Measurements from ENCODE around the gene LBHD2.

LBHD2 gene

GRCh38 chr14:103135333-103136260 lies 51.6 kb downstream of the LBHD2 start:
- no peak overlapping the region for H3K4me3 ChIP-seq (ENCODE audit: low read depth, low read length)
- no peak for TF ChIP-seq CTCF (IDR thresholded peaks at IDR 0.05; ENCODE audit: insufficient read depth, low read depth, low read length, missing control alignments)
- no peak for DNase-seq (ENCODE audit: low read depth)

GRCh38 chr14:103136388-103137271 lies 52.6 kb downstream of the LBHD2 start:
- no peak overlapping the region for H3K4me3 ChIP-seq (ENCODE audit: low read depth, low read length)
- no peak for DNase-seq (ENCODE audit: low read depth)
- no peak for TF ChIP-seq CTCF (IDR thresholded peaks at IDR 0.05; ENCODE audit: insufficient read depth, low read depth, low read length, missing control alignments)

GRCh38 chr14:103137689-103138300 lies 53.8 kb downstream of the LBHD2 start:
- no peak for TF ChIP-seq CTCF (IDR thresholded peaks at IDR 0.05; ENCODE audit: insufficient read depth, low read depth, low read length, missing control alignments)
- no peak overlapping the region for H3K4me3 ChIP-seq (ENCODE audit: low read depth, low read length)
- DNase-seq (ENCODE audit: low read depth) = no peak

- no peak overlapping the region for H3K4me3 ChIP-seq (ENCODE audit: low read depth, low read length)
- DNase-seq (ENCODE audit: low read depth) = no peak
- TF ChIP-seq CTCF (IDR thresholded peaks at IDR 0.05; ENCODE audit: insufficient read depth, low read depth, low read length, missing control alignments) = no peak
Observed at GRCh38 chr14:103138301-103139131, 54.5 kb downstream of the LBHD2 start.

DNA sequence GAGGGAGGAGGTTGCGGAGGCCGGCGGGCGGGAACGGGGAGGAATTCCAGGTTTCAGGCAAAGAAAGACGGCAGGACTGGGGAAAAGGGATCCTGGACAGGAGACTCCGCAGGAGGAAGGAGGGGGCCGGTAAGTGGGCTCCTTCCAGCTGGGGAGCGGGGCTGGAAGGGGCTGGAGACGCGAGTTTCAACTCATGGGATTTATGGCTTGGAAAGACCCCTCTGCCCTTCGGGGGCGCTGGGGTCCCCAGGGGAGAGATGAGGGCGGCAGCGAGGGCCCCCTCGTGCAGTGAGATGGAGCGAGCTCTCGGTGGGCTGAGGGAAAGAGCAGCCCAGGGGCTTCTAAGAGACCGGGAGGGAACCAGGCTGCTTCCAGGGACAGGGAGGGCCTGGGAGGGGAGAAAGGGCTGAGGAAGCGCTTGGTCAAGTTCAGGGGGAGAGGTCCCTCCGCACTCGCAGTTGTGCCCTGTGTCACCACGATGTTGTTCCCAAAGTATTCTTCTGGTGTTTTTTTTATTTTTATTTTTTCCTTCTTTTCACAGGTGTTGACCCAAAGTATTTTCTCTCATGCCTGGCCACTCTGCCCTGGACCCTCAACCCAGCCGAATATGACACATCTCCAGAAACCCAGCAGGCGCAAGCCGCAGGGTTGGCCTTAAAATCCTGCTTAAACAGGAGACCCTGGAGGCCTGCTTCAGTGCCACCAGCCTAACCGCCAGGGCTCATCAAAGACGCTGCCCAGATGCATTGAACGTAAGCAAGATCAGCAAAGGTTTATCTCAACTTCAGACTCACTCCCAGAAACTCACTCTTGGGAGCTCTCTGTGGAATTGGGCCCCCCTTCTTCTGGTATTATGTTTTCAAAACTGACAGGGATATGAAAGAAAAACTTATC lies 55.4 kb downstream of the LBHD2 start:
- no peak for TF ChIP-seq CTCF (IDR thresholded peaks at IDR 0.05; ENCODE audit: insufficient read depth, low read depth, low read length, missing control alignments)
- no peak for DNase-seq (ENCODE audit: low read depth)
- no peak overlapping the region for H3K4me3 ChIP-seq (ENCODE audit: low read depth, low read length)

Measured in GM12865 (cell line).